DOHH2 (cell line): ENCODE measurements around the gene TCP1.

Experiments used
- H3F3A ChIP-seq: fragments of 200-600 bp; sonication (generic), shearing (Covaris generic); 2 replicates; pipeline ENCODE4 v1.6.0; 2016; ENCODE audit warnings: antibody characterized with exemption, mild to moderate bottlenecking; ENCODE audit not compliant: control insufficient read depth, insufficient read depth
- H3K27ac ChIP-seq: fragments of 200-600 bp; sonication (generic); 2 replicates; pipeline ENCODE4 v1.5.1; 2014; ENCODE audit warnings: low read depth, mild to moderate bottlenecking, low read length, moderate library complexity
- H3K27me3 ChIP-seq: fragments of 200-600 bp; sonication (generic); 2 replicates; pipeline ENCODE4 v1.6.1; 2014; ENCODE audit warnings: mild to moderate bottlenecking, low read length, mixed read lengths; ENCODE audit not compliant: control insufficient read depth
- H3K36me3 ChIP-seq: fragments of 200-600 bp; sonication (generic); 2 replicates; pipeline ENCODE4 v1.6.1; 2014; ENCODE audit warnings: mild to moderate bottlenecking, low read length, moderate library complexity, mixed read lengths; ENCODE audit not compliant: control insufficient read depth
- H3K4me1 ChIP-seq: fragments of 200-600 bp; sonication (generic); 2 replicates; pipeline ENCODE4 v1.6.1; 2014; ENCODE audit warnings: mild to moderate bottlenecking, low read length, mixed read lengths; ENCODE audit not compliant: control insufficient read depth
- H3K4me2 ChIP-seq: fragments of 200-600 bp; sonication (generic); 2 replicates; pipeline ENCODE4 v1.6.0; 2014; ENCODE audit warnings: mild to moderate bottlenecking, low read length, moderate library complexity
- H3K4me3 ChIP-seq: fragments of 200-600 bp; sonication (generic); 2 replicates; pipeline ENCODE4 v1.5.1; 2014; ENCODE audit warnings: mild to moderate bottlenecking, low read length, mixed read lengths
- H3K79me2 ChIP-seq: fragments of 200-600 bp; sonication (generic); 2 replicates; pipeline ENCODE4 v1.6.1; 2014; ENCODE audit warnings: mild to moderate bottlenecking, low read length, mixed read lengths; ENCODE audit not compliant: control insufficient read depth
- H3K9me2 ChIP-seq: fragments of 200-600 bp; sonication (generic); replicated peaks from 2 replicates; pipeline ENCODE4 v1.6.1; 2014; ENCODE audit warnings: mild to moderate bottlenecking, low read length, mixed read lengths; ENCODE audit not compliant: control insufficient read depth
- H3K9me3 ChIP-seq: fragments of 200-600 bp; sonication (generic); 2 replicates; pipeline ENCODE4 v1.6.1; 2014; ENCODE audit warnings: antibody characterized with exemption, low read length, mixed read lengths; ENCODE audit not compliant: control insufficient read depth, insufficient read depth
- H4K20me1 ChIP-seq: fragments of 200-600 bp; sonication (generic); 2 replicates; pipeline ENCODE4 v1.6.0; 2014; ENCODE audit warnings: low read depth, mild to moderate bottlenecking, antibody characterized with exemption, low read length, moderate library complexity; ENCODE audit not compliant: control insufficient read depth, insufficient read depth
- CTCF ChIP-seq: fragments of 200-600 bp; sonication (generic); IDR thresholded peaks from one replicate; pipeline ENCODE4 v1.5.1; 2014; ENCODE audit warnings: antibody characterized with exemption, mild to moderate bottlenecking, low read depth, low read length; ENCODE audit not compliant: poor library complexity, severe bottlenecking
- EZH2phosphoT487 ChIP-seq: fragments of 200-600 bp; sonication (generic); IDR thresholded peaks from 2 replicates; pipeline ENCODE4 v1.6.1; 2017; ENCODE audit warnings: borderline replicate concordance, mild to moderate bottlenecking, antibody characterized with exemption, low read length, moderate library complexity, mixed read lengths

The TCP1 gene

GRCh38 chr6:159789377-159790148 lies at the start of gene TCP1:
TCP1 (minus strand) TSS chr6:159789602; CDS start chr6:159789468, 134 bp downstream.
- H3K79me2 ChIP-seq, result peaks cover 96% of the 10 kb centered on the region
- H3K27ac ChIP-seq, result peak within 1 kb of the TSS; percentile 84
- peaks cover 16% of the 10 kb centered on the region; the same call in 1 of the 2 replicates for H3F3A ChIP-seq
- H3K9me3 ChIP-seq, result no peaks in the 10 kb centered on the region
- peak within 1 kb of the TSS; percentile 97 for H3K4me3 ChIP-seq
- no peak for TF ChIP-seq CTCF
- no peak for TF ChIP-seq EZH2phosphoT487
- H3K27me3 ChIP-seq, result no peaks in the 10 kb centered on the region
- H3K4me2 ChIP-seq, result peak within 1 kb of the TSS; percentile 92
- peaks cover 91% of the 10 kb centered on the region for H3K36me3 ChIP-seq
- H3K4me1 ChIP-seq, result peaks cover 58% of the 10 kb centered on the region
- H4K20me1 ChIP-seq, result peaks cover 23% of the 10 kb centered on the region
- H3K9me2 ChIP-seq, result no peaks in the 10 kb centered on the region

- Histone ChIP-seq H3K27me3 (peaks cover 14% of the 10 kb centered on the region), H3K4me3 (no peak overlapping the region), H3K4me1 (peaks cover 12% of the 10 kb centered on the region), H3K27ac (no peak overlapping the region), H3K79me2 (no peaks in the 10 kb centered on the region), H4K20me1 (no peaks in the 10 kb centered on the region), H3K9me2 (no peaks in the 10 kb centered on the region), H3K9me3 (no peaks in the 10 kb centered on the region), H3K36me3 (no peaks in the 10 kb centered on the region), H3K4me2 (no peak overlapping the region), H3F3A (no peaks in the 10 kb centered on the region)
- TF ChIP-seq CTCF, result no peak
- no peak for TF ChIP-seq EZH2phosphoT487
Observed at GRCh38 chr6:159838020-159838744, 48.8 kb upstream of the TCP1 start.

- peaks cover 14% of the 10 kb centered on the region for H3K27me3 ChIP-seq
- no peak overlapping the region for H3K4me2 ChIP-seq
- no peaks in the 10 kb centered on the region for H3K9me3 ChIP-seq
- no peaks in the 10 kb centered on the region for H3K36me3 ChIP-seq
- no peak for TF ChIP-seq EZH2phosphoT487
- TF ChIP-seq CTCF, result no peak
- H4K20me1 ChIP-seq, result no peaks in the 10 kb centered on the region
- no peaks in the 10 kb centered on the region for H3K9me2 ChIP-seq
- H3K79me2 ChIP-seq, result no peaks in the 10 kb centered on the region
- no peak overlapping the region for H3K4me3 ChIP-seq
- no peaks in the 10 kb centered on the region for H3F3A ChIP-seq
- H3K27ac ChIP-seq, result no peak overlapping the region
- peaks cover 16% of the 10 kb centered on the region for H3K4me1 ChIP-seq
Observed at GRCh38 chr6:159837511-159837910, 48.1 kb upstream of the TCP1 start.
